Measurements from ENCODE around the gene RAB3IL1. TPM values are rescaled to one million over a fixed set of nuclear protein-coding genes. Genes with fewer than 3 reads are reported as not detected.

Gene RAB3IL1
- total RNA-seq, 3 donors from 2014 or later: 11.7 to 27.9 (median 22.6) TPM

DNA sequence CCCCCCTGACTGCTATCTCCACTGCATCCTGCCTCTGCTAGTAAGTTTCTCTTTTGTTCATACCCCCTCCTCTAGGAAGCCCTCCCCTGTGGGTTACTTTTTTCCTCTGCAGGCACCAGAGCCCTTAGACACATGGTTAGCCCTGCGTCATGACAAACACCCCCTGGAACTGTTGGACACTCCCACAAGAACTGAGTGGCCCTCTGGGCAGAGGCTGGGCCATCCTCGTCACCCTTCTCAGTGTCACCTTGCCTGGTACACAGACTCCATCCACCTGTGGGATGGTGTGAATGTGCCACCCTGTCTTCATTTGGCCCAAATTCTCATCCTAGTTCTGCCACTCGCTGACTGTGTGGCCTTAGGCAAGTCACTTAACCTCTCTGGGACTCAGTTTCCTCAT is 4.1 kb upstream of the RAB3IL1 start:
- DNase-seq (ENCODE audit: low spot score in 2 of 2): no peak
- peaks cover 11 to 26% of the 10 kb centered on the region in 2 donors for H3K4me1 ChIP-seq
- intact Hi-C loops (cut with DNase I; ENCODE audit: low total_unique reads): no loop called here

DNA sequence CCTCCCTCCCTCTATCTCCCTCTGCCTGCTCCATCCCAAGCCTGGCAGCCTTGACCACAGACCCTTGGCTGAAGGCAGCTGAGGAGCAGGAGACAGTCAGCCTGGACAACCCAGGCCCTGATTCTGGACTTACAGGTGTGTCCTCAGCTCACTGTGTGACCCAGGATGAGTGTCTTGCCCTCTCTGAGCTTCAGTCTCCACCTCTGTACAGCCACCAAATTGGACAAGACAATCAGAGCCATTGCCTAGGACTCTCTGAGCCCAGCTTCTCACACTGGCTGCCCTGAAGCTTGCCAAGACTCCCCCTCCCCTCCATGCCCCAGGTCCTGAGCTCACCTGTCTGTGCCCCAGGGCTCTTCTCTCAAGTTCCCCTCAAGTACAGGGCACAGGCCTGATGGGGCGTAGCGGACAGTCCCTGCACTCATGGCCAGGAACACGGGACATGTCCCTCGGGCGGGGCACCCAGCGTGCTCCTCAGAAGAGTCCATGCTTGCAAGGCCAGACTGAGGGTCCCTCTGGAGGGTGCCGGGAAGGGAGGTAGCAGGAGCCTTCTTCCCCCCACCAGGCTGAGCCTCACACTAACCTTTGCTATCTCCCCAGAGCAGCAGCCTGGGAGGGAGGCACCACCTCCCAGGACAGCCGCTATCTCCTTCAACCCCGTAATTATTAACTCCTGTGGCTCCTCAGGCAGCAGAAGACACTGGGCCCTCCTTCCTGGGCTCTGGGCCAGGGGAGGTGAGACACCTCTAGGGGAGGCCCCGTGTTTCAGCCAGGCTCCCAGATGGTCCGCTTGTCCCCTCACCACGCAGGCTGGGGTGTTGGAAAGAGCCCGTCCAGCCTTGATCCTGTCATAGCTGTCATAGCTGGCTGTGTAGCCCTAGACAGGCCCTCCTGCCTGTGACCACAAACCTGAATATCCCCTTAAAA is 2.6 kb upstream of the RAB3IL1 start:
- Histone ChIP-seq H3K36me3 (no peaks in the 10 kb centered on the region), H3K4me1 (peaks cover 11 to 26% of the 10 kb centered on the region in 2 donors), H3K27ac (peak overlapping the region; percentile 59 to 95), H3K9me3 (no peaks in the 10 kb centered on the region), H3K27me3 (no peaks in the 10 kb centered on the region), H3K4me3 (peak overlapping the region in 1 of 3 donors; percentile 22)
- DNase-seq (ENCODE audit: low spot score in 2 of 2): peak in 1 of 2 donors; percentile 14
- TF ChIP-seq POLR2A (IDR thresholded peaks at IDR 0.05): no peak
- intact Hi-C loops (cut with DNase I; ENCODE audit: low total_unique reads): no loop called here

More for the DNA sequence above, 4.1 kb upstream of the RAB3IL1 start:
- Histone ChIP-seq H3K4me3 (no peak overlapping the region), H3K36me3 (no peaks in the 10 kb centered on the region), H3K27ac (peak overlapping the region in 1 of 2 donors; percentile 75), H3K27me3 (no peaks in the 10 kb centered on the region), H3K9me3 (no peaks in the 10 kb centered on the region)
- TF ChIP-seq POLR2A (IDR thresholded peaks at IDR 0.05): no peak
- TF ChIP-seq, protein P1, sequence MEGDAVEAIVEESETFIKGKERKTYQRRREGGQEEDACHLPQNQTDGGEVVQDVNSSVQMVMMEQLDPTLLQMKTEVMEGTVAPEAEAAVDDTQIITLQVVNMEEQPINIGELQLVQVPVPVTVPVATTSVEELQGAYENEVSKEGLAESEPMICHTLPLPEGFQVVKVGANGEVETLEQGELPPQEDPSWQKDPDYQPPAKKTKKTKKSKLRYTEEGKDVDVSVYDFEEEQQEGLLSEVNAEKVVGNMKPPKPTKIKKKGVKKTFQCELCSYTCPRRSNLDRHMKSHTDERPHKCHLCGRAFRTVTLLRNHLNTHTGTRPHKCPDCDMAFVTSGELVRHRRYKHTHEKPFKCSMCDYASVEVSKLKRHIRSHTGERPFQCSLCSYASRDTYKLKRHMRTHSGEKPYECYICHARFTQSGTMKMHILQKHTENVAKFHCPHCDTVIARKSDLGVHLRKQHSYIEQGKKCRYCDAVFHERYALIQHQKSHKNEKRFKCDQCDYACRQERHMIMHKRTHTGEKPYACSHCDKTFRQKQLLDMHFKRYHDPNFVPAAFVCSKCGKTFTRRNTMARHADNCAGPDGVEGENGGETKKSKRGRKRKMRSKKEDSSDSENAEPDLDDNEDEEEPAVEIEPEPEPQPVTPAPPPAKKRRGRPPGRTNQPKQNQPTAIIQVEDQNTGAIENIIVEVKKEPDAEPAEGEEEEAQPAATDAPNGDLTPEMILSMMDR (IDR thresholded peaks at IDR 0.05): no peak
- no peak for TF ChIP-seq POLR2AphosphoS5 (IDR thresholded peaks at IDR 0.05)

DNA sequence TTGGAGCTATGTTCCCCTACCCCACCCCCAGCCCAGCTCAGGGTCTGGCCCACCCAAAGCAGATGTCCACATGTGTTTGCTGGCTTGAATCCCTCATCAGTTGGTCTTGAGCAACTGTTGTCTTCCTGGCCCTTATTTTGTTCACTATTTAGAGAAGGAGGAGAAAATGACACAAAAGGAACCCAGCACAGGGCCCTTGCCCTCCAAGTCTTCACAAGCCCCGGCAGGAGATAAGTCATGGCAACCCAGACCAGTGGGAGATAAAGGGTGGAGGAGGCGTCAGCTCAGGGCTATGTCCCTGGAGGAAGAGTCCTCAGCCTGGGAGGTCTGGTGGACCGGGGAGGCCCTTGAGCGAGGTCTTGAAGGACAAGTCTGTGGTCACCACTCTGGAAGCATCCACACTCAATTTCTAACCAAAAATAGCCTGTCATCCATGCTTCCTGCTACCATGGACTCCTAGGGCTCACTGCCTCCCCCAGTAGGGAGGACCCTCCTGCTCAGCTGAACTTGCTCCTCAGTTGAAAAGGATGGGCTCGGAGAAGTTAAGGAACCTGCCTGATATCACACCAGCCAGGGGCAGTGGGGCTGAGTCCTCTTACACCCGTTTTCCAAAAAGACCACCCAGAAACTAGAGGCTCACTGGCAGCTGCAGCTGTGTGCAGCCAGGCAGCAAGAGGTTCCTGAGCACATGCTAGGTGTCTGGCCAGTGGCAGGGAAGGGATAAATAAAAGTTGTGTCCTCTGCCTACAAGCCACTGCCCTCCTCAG is 1.8 kb upstream of the RAB3IL1 start:
- Histone ChIP-seq H3K27me3 (no peaks in the 10 kb centered on the region), H3K36me3 (no peaks in the 10 kb centered on the region), H3K4me1 (peaks cover 11 to 22% of the 10 kb centered on the region in 2 donors), H3K27ac (peak overlapping the region; percentile 59 to 95), H3K9me3 (no peaks in the 10 kb centered on the region), H3K4me3 (peak overlapping the region in 1 of 3 donors; percentile 92)
- intact Hi-C loops (cut with DNase I; ENCODE audit: low total_unique reads): no loop called here
- TF ChIP-seq, protein P1 (IDR thresholded peaks at IDR 0.05): no peak
- TF ChIP-seq POLR2AphosphoS5 (IDR thresholded peaks at IDR 0.05): no peak
- TF ChIP-seq POLR2A (IDR thresholded peaks at IDR 0.05): no peak
- peak in 1 of 2 donors; percentile 23 for DNase-seq (ENCODE audit: low spot score in 2 of 2)

DNA sequence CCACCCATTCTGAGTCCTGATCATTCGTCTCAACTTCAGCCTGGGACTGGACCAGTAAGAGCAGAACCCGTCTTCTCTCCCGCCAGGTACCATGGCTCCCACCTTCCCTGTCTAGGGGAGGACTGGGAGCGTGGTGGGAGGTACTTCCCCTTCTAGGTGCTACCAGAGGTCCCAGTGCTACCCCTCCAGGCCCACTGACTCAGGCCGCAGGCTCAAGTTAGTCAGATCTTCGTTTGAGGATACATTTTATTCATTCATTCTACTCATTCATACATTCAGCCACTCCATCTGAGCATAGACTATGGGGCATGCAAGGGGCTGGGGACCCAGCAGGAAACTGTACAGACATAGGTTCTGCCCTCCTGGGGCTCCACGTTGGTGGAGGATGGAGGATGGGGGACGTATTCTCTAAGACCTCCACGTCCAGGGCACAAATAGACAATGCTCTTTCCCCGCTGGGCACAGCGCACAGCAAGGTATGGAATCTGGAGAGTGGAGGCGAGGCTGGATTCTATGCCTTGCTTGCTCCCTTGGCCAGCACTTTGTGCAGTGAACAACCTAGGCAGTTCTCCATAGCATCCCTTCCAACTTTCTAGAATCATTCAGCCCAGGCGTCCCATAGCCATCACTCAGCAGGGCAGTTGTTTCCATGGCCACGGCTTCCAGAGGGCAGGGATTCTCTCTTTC is 1.0 kb upstream of the RAB3IL1 start:
- H3K4me3 ChIP-seq: peak overlapping the region; percentile 67 to 92 (median 82)
- TF ChIP-seq POLR2A (IDR thresholded peaks at IDR 0.05) (no peak), POLR2AphosphoS5 (IDR thresholded peaks at IDR 0.05) (no peak)
- peaks cover 7 to 17% of the 10 kb centered on the region in 2 donors for H3K4me1 ChIP-seq

DNA sequence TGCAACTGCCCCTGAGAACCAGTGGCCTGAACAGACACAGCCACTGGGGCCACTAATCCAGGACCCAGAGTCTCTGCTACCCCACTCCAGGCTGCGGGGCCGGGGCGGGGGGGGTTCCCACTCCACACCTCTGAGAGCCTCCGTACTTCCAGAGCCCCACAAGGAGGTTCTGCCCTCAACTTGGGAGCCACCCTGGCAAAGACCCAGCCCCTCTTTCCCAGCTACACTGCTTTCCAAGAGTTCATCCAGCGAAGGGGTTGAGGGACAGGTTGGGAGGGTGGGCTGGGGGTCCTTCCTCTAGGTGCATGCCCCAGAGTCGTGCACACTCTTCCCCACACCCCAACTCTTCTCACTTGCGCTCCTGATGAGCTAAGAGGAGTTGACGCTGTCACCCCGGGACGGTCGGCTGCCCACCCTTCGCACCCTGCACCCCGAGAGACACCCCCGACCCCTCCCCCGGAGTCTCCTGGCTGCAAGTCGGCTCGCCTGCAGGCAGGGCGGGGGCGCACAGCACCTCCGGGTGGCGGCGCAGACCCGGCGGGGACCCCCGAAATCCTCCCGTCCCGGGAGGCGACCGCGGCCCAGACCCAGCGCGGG is 531 bp downstream of the RAB3IL1 start:
- Histone ChIP-seq H3K4me1 (peaks cover 0 to 9% of the 10 kb centered on the region in 2 donors), H3K36me3 (no peaks in the 10 kb centered on the region), H3K9me3 (no peaks in the 10 kb centered on the region), H3K27ac (peak overlapping the region; percentile 59 to 95), H3K27me3 (no peaks in the 10 kb centered on the region), H3K4me3 (peak overlapping the region; percentile 67 to 92 (median 82))
- intact Hi-C loops (cut with DNase I; ENCODE audit: low total_unique reads): no loop called here
- no peak for DNase-seq (ENCODE audit: low spot score in 2 of 2)
- TF ChIP-seq, protein P1 (IDR thresholded peaks at IDR 0.05): no peak
- TF ChIP-seq POLR2A (IDR thresholded peaks at IDR 0.05) (no peak), POLR2AphosphoS5 (IDR thresholded peaks at IDR 0.05) (no peak)

More for the DNA sequence above, 1.0 kb upstream of the RAB3IL1 start:
- Histone ChIP-seq H3K27ac (peak overlapping the region; percentile 59 to 95), H3K36me3 (no peaks in the 10 kb centered on the region), H3K27me3 (no peaks in the 10 kb centered on the region), H3K9me3 (no peaks in the 10 kb centered on the region)
- DNase-seq (ENCODE audit: low spot score in 2 of 2): no peak
- intact Hi-C loops (cut with DNase I; ENCODE audit: low total_unique reads): no loop called here

Measured in breast epithelium (tissue), 4 donors.